ENCODE results near the gene BMPR1B. TPM values are rescaled to one million over a fixed set of nuclear protein-coding genes. Genes with fewer than 3 reads are reported as not detected.

The BMPR1B gene
- polyA plus RNA-seq, 4 donors = 19.4 to 26.8 (median 26.0) TPM

DNA sequence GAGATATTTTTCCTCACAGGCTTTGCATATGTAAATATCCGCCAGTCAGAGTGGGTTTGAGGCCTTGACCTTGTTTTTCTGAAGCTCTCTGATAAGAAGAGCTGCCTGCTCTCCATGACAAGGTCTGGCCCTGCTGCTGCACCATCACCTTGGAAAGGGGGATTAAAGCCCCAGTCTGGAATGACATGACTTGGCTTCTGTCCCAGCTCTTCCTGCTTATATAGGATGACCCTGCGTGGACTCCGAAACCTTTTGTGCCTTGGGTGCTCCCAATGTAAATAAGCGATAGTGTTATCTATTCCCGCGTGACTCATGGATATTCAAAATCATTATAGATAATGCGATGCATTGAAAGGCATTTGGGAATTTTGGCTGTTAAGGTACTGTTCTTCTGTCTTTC is 139.3 kb downstream of the BMPR1B start:
- DNase-seq (ENCODE audit: low read depth in 4 of 4, low spot score in 3 of 4) = no peak

DNA sequence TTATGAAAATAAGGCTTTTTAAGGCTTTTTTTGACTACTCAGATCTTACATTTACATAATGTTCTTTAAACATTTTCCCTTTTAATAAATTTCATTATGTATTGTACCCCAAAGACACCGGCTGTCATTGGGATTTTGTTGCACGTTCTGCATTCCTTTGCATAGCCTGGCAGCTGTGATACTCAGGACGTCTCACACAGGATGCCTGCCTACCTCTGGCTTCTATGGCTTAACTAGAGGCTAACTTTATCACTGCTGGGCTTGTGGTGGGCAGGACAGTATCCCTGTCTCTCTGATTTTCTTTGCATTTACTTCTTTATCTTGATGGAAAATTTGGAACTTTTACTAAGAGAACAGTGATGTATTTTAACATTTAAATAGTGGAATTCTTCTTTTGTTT is 147.8 kb downstream of the BMPR1B start:
- no peak for DNase-seq (ENCODE audit: low read depth in 4 of 4, low spot score in 3 of 4)

DNA sequence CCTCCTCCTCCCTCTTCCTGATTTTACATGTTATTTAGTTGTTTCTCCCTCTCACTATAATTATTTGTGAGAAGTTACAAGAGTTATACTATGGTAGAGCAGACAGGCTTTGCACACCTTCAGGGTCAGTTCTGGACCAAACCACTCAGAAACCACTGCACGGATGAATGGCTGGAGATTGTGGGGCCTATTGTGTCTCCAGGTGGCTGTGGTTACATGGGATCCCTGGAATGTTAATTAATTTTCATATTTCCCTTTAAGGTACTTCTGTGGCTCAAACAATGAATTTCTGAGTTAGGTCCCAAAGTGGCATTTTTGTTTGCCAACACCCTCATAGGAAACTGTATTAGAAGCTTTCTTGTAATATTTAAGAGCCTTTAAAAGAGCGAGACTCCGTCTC is 151.9 kb downstream of the BMPR1B start:
- DNase-seq (ENCODE audit: low read depth in 4 of 4, low spot score in 3 of 4) = no peak

DNA sequence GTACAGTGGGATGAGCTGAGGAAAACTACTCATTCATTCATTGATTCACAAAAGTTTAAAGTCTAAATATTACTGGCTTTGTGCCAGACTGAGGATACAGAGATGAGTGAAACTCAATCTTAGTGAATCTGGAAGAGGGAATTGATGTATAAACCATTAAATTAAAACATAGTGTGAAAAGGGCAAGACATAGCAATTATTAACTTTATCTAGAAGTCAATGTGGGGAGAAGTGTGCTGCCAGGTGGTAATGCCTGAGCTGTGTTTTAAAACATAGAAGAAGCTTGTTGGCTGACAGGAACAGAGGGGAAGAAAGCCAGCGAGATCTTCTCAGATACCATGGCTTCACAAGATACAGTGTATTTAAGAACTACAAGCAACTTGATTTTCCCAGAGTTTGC is 153.4 kb downstream of the BMPR1B start:
- DNase-seq (ENCODE audit: low read depth in 4 of 4, low spot score in 3 of 4) = no peak

DNA sequence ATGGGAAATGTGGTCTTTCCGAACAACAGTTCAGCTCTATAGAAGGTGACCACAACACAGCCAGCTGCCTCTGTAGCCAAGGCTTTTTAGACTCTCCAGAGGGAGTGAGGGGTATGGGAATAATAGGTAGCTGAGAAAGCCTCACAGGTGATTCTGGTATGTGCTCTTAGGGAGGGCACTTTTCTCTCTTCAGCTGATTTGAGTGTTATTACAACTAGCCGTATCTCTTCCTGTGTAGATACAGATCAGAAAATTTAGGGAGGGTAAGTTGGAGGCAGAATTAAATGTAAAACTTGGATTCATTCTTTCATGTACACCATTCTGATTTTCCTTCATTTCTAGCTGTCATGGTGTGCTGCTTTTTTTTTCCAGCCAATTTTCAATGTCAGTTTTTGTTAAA is 154.9 kb downstream of the BMPR1B start:
- no peak for DNase-seq (ENCODE audit: low read depth in 4 of 4, low spot score in 3 of 4)

DNA sequence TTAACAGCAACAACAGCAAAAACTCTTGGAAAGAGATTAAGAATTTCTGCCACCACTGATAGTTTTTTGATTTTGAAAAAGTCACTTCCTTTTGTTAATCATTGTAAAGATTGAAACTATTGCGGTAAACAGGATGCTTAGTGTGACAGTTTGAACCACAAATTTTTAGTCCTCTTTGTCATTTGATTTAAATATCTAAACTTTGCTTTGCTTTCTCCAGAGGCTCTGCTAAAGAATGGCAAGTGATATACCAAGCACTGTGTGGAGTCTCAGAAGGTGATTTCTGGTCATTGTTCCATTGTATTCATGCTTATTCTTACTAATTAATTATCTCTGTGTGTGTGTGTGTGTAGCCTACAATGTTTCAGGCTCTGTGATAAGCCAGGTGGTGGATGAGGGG is 155.6 kb downstream of the BMPR1B start:
- DNase-seq (ENCODE audit: low read depth in 4 of 4, low spot score in 3 of 4) = no peak

DNA sequence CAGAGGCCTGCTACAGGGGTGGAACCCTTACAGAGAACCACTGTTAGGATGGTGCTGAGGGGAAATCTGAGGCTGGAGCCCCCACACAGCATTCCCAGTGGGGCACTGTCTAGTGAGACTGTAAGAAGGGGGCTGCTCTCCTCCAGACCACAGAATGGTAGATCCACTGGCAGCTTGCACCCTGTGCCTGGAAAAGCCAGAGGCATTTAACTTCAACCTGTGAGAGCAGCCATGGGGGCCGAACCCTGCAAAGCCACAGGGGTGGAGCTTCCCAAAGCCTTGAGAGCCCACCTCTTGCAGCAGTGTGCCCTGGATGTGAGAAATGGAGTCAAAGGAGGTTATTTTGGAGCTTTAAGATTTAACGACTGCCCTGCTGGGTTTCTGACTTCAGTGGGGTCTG is 159.4 kb downstream of the BMPR1B start:
- DNase-seq (ENCODE audit: low read depth in 4 of 4, low spot score in 3 of 4) = no peak

DNA sequence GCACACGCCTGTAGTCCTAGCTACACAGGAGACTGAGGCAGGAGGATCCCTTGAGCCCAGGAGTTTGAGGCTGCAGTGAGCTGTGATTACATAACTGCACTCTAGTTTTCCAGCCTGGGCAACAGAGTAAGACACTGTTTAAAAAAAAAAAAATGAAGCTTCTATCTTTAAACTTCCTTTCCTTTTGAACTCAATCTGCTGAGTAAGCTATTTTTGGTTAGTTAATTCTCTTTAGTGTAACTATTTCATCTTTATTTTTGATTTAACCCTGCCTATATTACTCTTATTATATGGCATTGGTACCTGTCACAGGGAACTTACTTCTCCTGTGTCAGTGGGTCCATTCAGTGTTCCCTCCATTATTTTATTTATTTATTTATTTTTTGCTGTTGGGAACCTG is 160.8 kb downstream of the BMPR1B start:
- DNase-seq (ENCODE audit: low read depth in 4 of 4, low spot score in 3 of 4) = no peak

DNA sequence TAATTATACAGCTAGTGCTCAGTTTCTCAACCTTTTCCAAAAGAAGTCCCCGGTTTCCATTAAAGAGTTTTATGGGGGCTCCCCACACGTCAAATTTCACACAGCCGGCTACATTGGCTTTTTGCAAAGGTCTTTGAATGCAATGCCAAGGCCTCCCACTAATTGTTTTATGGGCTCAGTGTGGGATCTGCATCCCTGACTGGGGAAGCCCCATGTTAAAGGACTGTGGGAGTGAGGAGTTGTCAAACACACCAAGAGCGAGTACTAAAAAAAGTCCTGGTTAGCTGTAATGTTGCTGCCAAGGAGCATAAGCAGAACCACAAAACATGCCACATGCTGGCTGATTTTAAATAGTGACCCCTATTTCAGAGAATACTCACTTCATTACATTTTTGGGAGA is 162.6 kb downstream of the BMPR1B start:
- DNase-seq (ENCODE audit: low read depth in 4 of 4, low spot score in 3 of 4) = no peak

DNA sequence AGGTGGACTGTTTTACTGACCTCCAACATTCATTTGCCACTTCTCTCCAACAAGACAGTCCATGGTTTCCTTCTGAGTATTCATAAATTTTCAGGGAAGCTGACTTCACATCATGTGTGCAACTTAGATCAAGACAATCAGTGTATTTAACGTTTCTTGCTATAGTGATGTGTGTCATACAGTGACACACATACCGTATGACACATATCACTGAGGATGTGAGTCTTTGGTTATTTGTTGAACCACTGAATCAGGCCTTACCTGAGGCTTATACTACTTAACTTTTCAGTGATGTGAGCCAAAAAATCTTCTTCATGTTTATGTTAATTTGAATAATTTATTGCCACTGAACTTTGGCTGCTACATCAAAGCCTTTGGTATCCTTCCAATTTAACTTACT is 166.8 kb downstream of the BMPR1B start:
- no peak for DNase-seq (ENCODE audit: low read depth in 4 of 4, low spot score in 3 of 4)

DNA sequence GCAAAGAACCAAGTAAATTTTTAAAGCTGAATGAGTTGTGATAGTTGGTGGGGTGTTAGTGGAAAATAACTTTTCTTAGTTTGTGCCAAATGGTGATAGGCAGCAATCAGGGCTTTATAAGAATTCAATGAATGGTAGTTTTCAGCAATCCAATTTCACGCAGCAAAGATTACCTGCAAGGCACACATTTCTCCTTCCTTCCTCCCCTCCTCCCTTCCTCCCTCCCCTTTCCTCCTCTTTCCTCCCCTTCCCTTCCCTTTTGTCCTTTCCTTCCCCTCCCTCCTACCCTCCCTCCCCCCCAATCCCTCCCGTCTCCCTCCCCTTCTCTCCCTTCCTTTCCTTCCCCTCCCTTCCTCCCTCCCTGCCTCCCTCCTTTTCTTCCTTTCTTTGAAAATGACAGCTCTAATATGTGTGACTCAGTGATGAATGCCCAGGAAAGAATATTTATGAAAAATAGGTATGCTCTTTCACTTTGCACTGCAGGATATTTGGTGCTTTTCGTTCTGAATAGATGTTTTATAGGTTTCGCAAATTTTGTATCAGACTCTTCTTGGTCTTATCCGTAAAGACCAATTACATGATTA is 168.1 kb downstream of the BMPR1B start:
- no peak for DNase-seq (ENCODE audit: low read depth in 4 of 4, low spot score in 3 of 4)

DNA sequence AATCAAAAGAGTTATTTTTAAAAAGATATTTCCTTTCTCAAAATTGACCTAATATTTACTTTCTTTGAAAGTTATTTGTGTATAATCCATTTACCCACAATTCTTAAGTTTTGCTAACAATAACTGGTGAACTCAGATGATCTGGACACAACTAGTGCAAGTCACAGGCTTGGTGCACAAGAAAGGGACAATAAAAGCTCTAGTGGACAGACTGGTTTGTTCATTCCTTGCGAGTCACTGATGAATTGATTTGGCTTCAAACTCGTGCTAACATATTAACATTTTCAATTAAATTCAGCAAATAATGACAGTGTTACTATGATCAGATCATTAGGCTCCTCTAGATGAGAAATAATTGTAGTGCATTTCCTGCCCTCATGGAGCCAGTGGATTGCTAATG is 169.2 kb downstream of the BMPR1B start:
- no peak for DNase-seq (ENCODE audit: low read depth in 4 of 4, low spot score in 3 of 4)

DNA sequence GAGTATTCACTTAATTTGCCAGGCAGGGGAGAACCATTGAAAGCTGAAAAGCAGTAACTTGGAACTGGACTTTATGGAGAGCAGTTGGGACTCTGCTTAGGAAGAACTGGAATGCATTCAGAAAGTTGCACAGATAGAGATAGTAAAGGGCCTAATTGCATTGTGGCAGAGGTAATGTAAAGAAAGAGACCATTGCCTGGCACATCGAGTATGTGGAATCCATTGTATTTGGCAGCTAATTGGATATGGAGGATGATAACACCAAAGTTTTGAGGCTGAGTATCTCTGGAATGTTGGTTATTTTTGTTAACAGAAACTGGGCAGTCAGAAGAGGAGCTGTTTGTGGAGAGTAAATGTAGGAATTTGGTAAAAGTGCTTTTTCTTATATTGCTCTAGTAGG is 169.9 kb downstream of the BMPR1B start:
- DNase-seq (ENCODE audit: low read depth in 4 of 4, low spot score in 3 of 4) = no peak

DNA sequence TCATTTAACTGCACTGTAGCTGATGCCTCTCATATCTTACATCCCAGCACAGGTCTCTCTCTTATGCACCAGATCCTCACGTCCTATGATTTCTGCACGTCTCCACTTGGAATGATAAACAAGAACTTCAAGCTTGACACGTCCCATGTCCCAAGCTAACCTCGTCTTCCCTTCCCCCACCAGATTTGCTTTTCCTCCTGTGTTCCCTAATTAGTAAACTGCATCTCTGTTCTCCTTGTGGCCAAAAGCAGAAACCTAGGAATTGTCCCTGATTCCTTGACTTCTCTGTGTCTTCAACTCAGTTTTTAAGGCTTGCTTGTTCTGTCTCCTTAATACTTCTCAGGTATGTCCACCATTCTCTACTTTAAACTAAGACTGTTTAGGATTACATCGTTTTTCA is 171.9 kb downstream of the BMPR1B start:
- no peak for DNase-seq (ENCODE audit: low read depth in 4 of 4, low spot score in 3 of 4)

DNA sequence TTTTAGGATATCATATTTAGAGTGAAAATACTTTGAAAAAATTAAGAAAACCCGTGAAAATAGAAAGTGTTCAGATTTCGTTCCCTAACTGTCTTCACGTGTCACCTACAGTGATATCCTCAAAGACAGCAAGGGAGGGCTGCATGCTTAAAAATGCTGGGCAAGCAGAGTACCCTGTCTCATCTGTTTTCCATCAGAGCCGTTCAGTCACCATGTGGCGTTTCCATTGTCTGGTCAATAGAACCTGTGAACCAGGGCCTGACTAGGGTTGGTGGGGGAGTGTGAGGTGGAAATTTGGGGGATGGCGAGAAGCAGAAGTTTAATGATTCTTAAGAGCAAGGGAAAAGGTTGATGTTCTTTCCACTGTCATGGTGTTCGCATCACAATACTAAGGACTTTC is 173.9 kb downstream of the BMPR1B start:
- DNase-seq (ENCODE audit: low read depth in 4 of 4, low spot score in 3 of 4) = no peak

DNA sequence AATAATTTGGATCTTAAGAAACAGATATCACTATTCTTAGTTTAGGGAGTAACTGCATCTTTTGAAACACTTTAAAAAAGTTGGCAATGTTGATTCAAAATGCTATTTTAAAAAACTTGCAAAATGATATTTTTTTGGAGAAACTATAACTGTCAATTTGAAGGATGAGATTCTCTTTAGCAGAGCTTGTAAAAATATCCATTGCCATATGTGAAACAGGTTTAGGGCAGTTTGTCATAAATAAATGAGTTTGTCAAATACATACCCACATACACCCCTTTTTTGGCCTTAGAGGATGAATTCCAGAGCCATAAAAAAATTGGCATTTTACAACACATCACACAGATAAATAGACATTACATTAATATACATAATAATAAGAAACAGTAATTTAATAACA is 174.6 kb downstream of the BMPR1B start:
- DNase-seq (ENCODE audit: low read depth in 4 of 4, low spot score in 3 of 4) = no peak

DNA sequence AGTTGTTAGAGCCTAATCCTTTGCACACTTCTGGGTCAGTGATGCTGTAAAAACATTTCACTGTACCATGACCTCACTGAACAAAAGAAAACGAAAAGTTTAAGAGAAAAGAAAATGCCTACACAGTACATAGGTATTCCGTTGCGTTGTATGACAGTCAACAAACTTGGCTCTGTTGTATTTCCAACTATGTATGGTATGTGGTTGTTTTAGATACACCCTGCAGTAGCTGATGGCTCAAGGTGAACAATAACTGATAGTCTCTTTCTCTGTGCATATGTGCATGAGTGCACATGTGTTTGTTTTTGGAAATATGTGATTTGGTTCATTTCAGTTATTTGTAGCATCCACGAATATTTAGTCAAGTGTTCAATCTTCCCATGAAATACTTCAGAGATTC is 176.0 kb downstream of the BMPR1B start:
- no peak for DNase-seq (ENCODE audit: low read depth in 4 of 4, low spot score in 3 of 4)

DNA sequence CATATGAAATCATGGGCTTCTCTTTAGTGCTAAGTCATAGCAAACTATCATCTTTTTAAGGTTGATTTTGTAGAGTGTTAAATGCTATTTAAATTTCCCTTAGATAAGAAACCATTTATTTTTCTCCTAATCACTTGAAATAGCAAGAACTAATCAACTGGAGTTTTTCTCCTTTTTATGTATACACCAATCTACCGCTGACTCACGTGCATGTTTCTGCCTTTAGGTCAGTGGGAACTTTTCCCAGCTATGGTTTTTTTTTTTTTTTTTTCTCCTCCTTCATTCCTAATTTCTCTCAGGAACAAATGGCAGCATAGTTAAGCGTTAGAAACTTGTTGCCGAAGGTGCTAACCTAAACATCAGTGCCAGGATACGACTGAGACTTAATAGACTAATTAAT is 176.4 kb downstream of the BMPR1B start:
- no peak for DNase-seq (ENCODE audit: low read depth in 4 of 4, low spot score in 3 of 4)

DNA sequence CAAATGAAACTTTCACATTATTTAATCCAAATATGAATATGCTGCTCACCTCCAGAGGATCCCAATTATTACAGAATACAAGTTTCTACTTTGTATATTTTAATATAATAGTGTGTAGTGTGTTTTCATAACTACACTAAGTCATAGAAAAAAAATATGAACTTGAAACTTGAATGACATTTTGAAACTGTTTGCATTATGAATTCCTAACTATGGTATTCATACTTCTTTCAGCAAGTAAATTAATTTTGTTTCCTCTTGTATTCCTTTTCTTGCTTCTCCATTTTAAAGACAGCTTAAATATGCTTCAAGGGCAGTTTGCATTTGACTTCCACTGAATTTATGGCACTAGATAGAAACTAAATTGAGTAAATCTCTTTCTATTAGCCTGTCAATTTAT is 177.1 kb downstream of the BMPR1B start:
- no peak for DNase-seq (ENCODE audit: low read depth in 4 of 4, low spot score in 3 of 4)

DNA sequence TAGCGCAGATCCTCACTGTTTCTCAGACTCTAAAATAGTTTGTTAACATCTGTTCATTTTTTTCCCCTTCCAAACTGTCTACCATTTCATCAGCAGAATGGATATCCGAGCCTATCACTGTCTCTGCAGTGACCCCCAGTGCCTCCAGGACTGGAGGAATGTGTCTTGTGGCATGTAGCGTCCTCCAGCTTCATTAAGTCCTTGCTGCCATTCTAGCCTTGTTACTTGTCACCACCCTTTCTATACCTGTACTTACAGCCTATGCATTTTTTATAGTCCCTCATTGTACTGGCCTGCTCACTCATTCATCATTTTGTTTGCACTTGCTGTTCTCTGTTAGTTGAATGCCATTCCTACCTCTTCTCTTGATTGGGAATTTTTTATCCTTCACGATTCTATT is 179.1 kb downstream of the BMPR1B start:
- DNase-seq (ENCODE audit: low read depth in 4 of 4, low spot score in 3 of 4) = no peak

DNA sequence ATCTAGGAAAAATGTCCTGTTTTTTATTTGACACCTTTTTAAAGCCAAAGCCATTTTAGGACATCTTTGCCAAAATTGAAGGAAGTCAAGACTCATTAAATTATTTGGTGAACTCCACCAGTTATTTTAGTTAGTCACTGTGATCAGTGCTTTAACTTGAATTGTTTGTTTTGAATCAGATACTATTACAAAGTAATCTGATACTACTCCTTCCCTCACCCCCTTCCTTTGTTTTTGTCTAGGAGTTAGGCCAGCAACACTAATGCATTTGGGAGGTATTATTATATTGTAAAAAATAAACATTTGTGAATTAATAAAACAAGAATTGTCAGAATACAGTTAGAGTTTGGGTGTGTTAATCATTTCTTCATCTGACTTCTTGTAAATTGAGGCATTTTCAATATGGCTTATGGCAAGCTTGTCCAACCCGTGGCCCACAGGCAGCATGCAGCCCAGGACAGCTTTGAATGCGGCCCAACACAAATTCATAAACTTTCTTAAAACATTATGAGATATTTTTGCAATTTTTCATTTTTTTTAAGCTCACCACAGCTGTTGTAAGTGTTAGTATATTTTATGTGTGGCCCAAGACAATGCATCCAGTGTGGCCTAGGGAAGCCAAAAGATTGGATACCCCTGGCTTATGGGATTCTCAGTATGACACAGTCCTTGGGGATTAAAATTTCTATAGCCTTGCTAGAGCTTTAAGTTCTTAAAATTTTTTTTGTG is 182.2 kb downstream of the BMPR1B start:
- no peak for DNase-seq (ENCODE audit: low read depth in 4 of 4, low spot score in 3 of 4)

DNA sequence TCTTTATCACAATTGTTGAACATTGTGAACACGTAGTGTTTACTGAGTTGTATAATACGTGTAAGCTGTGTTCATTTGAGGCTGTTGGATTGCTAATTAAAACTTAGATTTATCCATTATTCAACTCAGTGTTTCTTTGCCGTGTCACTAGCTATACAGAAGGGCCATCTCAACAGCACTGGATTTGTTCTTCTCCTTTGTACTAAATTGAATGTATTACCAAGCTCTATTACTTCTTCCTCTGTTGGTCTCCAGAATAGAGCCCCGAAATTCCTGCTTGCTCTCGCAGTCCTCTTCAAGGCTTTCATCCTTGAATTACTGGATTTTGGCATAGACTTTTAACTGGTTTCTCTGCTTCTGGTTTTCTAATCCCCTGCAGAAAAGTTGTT is 182.8 kb downstream of the BMPR1B start:
- no peak for DNase-seq (ENCODE audit: low read depth in 4 of 4, low spot score in 3 of 4)

DNA sequence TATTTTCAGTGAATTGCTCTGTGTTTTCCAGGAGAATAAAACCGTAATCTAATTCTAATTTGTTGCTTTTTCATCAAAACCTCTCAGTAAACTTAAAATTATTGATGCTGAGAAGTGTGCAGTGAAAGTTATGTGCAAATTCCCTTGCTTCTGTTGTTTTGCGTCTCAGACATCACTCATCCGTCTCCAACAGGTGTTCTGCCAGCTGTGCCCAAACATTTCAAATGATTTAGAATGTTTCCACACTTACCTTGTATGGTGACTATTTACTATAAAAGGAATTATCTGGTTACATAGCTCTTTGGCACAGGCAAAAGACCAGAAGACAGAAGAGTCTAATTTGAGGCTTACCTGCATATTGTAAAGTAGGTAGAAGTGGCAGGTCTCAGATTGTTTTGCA is 184.0 kb downstream of the BMPR1B start:
- DNase-seq (ENCODE audit: low read depth in 4 of 4, low spot score in 3 of 4) = no peak

Measured in right renal pelvis (tissue), 4 donors.